Adipocyte (in vitro differentiated cells): ENCODE measurements around the gene NIBAN1.
"Not testable (repeated sequence)": the region's sequence is repeated elsewhere in the genome, so short reads cannot be mapped to it uniquely, and the experiment has no call there.

Source experiments
- DNase-seq: peaks from one replicate; pipeline ENCODE4 v3.0.0-alpha.2; 2015; ENCODE audit warnings: low read depth
- H3K27me3 ChIP-seq: replicated peaks from 2 replicates; pipeline ENCODE4 v1.7.0; 2013; ENCODE audit warnings: mild to moderate bottlenecking, low read length, moderate library complexity; ENCODE audit not compliant: control insufficient read depth, insufficient read depth
- H3K36me3 ChIP-seq: 2 replicates; pipeline ENCODE4 v1.7.0; 2013; ENCODE audit warnings: low read length, mild to moderate bottlenecking, moderate library complexity; ENCODE audit not compliant: control insufficient read depth, insufficient read depth, severe bottlenecking
- H3K4me1 ChIP-seq: 2 replicates; pipeline ENCODE4 v1.7.0; 2013; ENCODE audit warnings: mild to moderate bottlenecking, low read length, moderate library complexity; ENCODE audit not compliant: control insufficient read depth, insufficient read depth
- H3K4me3 ChIP-seq: 2 replicates; pipeline ENCODE4 v1.7.0; 2013; ENCODE audit warnings: mild to moderate bottlenecking, low read length, moderate library complexity
- H3K9ac ChIP-seq: 2 replicates; pipeline ENCODE4 v1.7.0; 2013; ENCODE audit warnings: mild to moderate bottlenecking, low read length, moderate library complexity
- H3K9me3 ChIP-seq: 2 replicates; pipeline ENCODE4 v1.7.0; 2013; ENCODE audit warnings: mild to moderate bottlenecking, low read length, moderate library complexity; ENCODE audit not compliant: control insufficient read depth

NIBAN1 gene

GRCh38 chr1:184974056-184974836 lies at the start of gene NIBAN1:
Gene NIBAN1 (minus strand): TSS chr1:184974508. CDS start chr1:184974356, 152 bp downstream.
- Histone ChIP-seq H3K9me3 (no peaks in the 10 kb centered on the region), H3K9ac (peak within 1 kb of the TSS; percentile 86), H3K27me3 (no peaks in the 10 kb centered on the region), H3K36me3 (no peaks in the 10 kb centered on the region), H3K4me3 (peak within 1 kb of the TSS; percentile 83), H3K4me1 (peaks cover 33% of the 10 kb centered on the region)
- DNase-seq = peak; percentile 68

GRCh38 chr1:185017966-185018365 lies 43.7 kb upstream of the NIBAN1 start:
- H3K4me3 ChIP-seq = no peak overlapping the region
- no peak for DNase-seq
- peaks cover 2% of the 10 kb centered on the region for H3K9me3 ChIP-seq
- H3K4me1 ChIP-seq = peaks cover 18% of the 10 kb centered on the region
- no peak overlapping the region for H3K9ac ChIP-seq
- H3K27me3 ChIP-seq = no peaks in the 10 kb centered on the region
- H3K36me3 ChIP-seq = no peaks in the 10 kb centered on the region

GRCh38 chr1:185017338-185017737 lies 43.0 kb upstream of the NIBAN1 start:
- Histone ChIP-seq H3K4me1 (peaks cover 18% of the 10 kb centered on the region), H3K9me3 (no peaks in the 10 kb centered on the region), H3K36me3 (no peaks in the 10 kb centered on the region), H3K27me3 (no peaks in the 10 kb centered on the region), H3K4me3 (peak overlapping the region; percentile 55), H3K9ac (no peak overlapping the region)
- DNase-seq = peak; percentile 74

- no peak for DNase-seq
- H3K9ac ChIP-seq = no peak overlapping the region
- H3K27me3 ChIP-seq = no peaks in the 10 kb centered on the region
- peaks cover 18% of the 10 kb centered on the region for H3K4me1 ChIP-seq
- peak overlapping the region; percentile 55 for H3K4me3 ChIP-seq
- H3K9me3 ChIP-seq = no peaks in the 10 kb centered on the region
- H3K36me3 ChIP-seq = no peaks in the 10 kb centered on the region
Observed at GRCh38 chr1:185016880-185017279, 42.6 kb upstream of the NIBAN1 start.

- no peaks in the 10 kb centered on the region for H3K36me3 ChIP-seq
- H3K27me3 ChIP-seq = no peaks in the 10 kb centered on the region
Observed at GRCh38 chr1:185015631-185016030, 41.3 kb upstream of the NIBAN1 start.

GRCh38 chr1:185014941-185015340 lies 40.6 kb upstream of the NIBAN1 start:
- Histone ChIP-seq H3K9ac (no peak overlapping the region), H3K36me3 (no peaks in the 10 kb centered on the region), H3K9me3 (no peaks in the 10 kb centered on the region), H3K4me3 (no peak overlapping the region), H3K27me3 (no peaks in the 10 kb centered on the region), H3K4me1 (peaks cover 18% of the 10 kb centered on the region)
- DNase-seq = no peak

More at GRCh38 chr1:185015631-185016030, 41.3 kb upstream of the NIBAN1 start:
- no peaks in the 10 kb centered on the region for H3K9me3 ChIP-seq
- no peak overlapping the region for H3K4me3 ChIP-seq
- H3K9ac ChIP-seq = no peak overlapping the region
- peaks cover 18% of the 10 kb centered on the region for H3K4me1 ChIP-seq
- DNase-seq = no peak

GRCh38 chr1:185010361-185010760 lies 36.1 kb upstream of the NIBAN1 start:
- no peak overlapping the region for H3K9ac ChIP-seq
- H3K4me3 ChIP-seq = no peak overlapping the region
- no peak for DNase-seq
- no peaks in the 10 kb centered on the region for H3K27me3 ChIP-seq
- no peaks in the 10 kb centered on the region for H3K36me3 ChIP-seq
- no peaks in the 10 kb centered on the region for H3K4me1 ChIP-seq
- no peaks in the 10 kb centered on the region for H3K9me3 ChIP-seq

- Histone ChIP-seq H3K9ac (no peak overlapping the region), H3K4me3 (no peak overlapping the region), H3K27me3 (no peaks in the 10 kb centered on the region), H3K4me1 (no peaks in the 10 kb centered on the region), H3K36me3 (no peaks in the 10 kb centered on the region), H3K9me3 (no peaks in the 10 kb centered on the region)
- DNase-seq = no peak
Observed at GRCh38 chr1:185008838-185009237, 34.5 kb upstream of the NIBAN1 start.

- not testable (repeated sequence) for H3K4me1 ChIP-seq, H3K9ac ChIP-seq, DNase-seq, H3K4me3 ChIP-seq, H3K36me3 ChIP-seq, H3K9me3 ChIP-seq, H3K27me3 ChIP-seq
Observed at GRCh38 chr1:185001312-185001880, 27.1 kb upstream of the NIBAN1 start.

GRCh38 chr1:184999974-185000373 lies 25.7 kb upstream of the NIBAN1 start:
- not testable (repeated sequence) for H3K9ac ChIP-seq, H3K27me3 ChIP-seq, H3K36me3 ChIP-seq, H3K9me3 ChIP-seq, H3K4me1 ChIP-seq, DNase-seq, H3K4me3 ChIP-seq

- no peaks in the 10 kb centered on the region for H3K4me1 ChIP-seq
- no peaks in the 10 kb centered on the region for H3K27me3 ChIP-seq
- no peak for DNase-seq
- H3K9me3 ChIP-seq = peaks cover 8% of the 10 kb centered on the region
- H3K4me3 ChIP-seq = no peak overlapping the region
- H3K9ac ChIP-seq = no peak overlapping the region
- H3K36me3 ChIP-seq = no peaks in the 10 kb centered on the region
Observed at GRCh38 chr1:184994301-184994700, 20.0 kb upstream of the NIBAN1 start.
